Neuron (in vitro differentiated cells): ENCODE data around the gene SLC25A2.
"Not testable (repeated sequence)": the region's sequence is repeated elsewhere in the genome, so short reads cannot be mapped to it uniquely, and the experiment has no call there.

ENCODE experiments used
- H2AFZ ChIP-seq: one replicate; pipeline ENCODE4 v1.6.1; 2013; ENCODE audit warnings: low read depth, mild to moderate bottlenecking, inconsistent platforms, low read length, moderate library complexity
- H3K27me3 ChIP-seq: one replicate; pipeline ENCODE4 v1.6.1; 2013; ENCODE audit warnings: low read length; ENCODE audit not compliant: insufficient read depth
- H3K36me3 ChIP-seq: one replicate; pipeline ENCODE4 v1.6.1; 2013; ENCODE audit warnings: low read length; ENCODE audit not compliant: insufficient read depth
- H3K4me1 ChIP-seq: one replicate; pipeline ENCODE4 v1.6.1; 2013; ENCODE audit warnings: low read length; ENCODE audit not compliant: insufficient read depth
- H3K4me3 ChIP-seq: 2 replicates; pipeline ENCODE4 v1.5.1; 2013; ENCODE audit warnings: mild to moderate bottlenecking, low read length, moderate library complexity
- H3K9me3 ChIP-seq: one replicate; pipeline ENCODE4 v1.6.1; 2013; ENCODE audit warnings: low read length

Gene SLC25A2

DNA sequence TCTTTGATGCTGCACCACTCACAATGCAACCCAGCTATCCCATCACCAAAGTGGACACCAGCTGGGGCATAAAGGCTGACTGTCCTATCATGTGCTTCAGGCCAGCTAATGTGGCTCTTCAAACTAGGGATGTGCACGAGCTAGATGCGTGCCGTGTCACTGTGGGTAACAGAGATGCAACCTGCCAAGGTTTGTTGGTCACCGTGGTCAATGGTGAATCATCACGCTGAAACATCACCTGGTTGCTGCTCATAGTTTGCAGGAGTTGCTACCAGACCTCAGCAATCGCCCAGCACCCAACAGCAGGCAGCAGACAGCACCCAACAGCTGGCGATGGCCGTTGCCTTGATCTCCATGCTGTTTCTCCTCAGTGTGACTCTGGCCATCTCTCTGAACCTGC is 24.4 kb upstream of the SLC25A2 start:
- Histone ChIP-seq H2AFZ (no peak overlapping the region), H3K4me3 (no peak overlapping the region), H3K4me1 (no peaks in the 10 kb centered on the region), H3K9me3 (peaks cover 20% of the 10 kb centered on the region), H3K27me3 (no peaks in the 10 kb centered on the region), H3K36me3 (no peaks in the 10 kb centered on the region)

DNA sequence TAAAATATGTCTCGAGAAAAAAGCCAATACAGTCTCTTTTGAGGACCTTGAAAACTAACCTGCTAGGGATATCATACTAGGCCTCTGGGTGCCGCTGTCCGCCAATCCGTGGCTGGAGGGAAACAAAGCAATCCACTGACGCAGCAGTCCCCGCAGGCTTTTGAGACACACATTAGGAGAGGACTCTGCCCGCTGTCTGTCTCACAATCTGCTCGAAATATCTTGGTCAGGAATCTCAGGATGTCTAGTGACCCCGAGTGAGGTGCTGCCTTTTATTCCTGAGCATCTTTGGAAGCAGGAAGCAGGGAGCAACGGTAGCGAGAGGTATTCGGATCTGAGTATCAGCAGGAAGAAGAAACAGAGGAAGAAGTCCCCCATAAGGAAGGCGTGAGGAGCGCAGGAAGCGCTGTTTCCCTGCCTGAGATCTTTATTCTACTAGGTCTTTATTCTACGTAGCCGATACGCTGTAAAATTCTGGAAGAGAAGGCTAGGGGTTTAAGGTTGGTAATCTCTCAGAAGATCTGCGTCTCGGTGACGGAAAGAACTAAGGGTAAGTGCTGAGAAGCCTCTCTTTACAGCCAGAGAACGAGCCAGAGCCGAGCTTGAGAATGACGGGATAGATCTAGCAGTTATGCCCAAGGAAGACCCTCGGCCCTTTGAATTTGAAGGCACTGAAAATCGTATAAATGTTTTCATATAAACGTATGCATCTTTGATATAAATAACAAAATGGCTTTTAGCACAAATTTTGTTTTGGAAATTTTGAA is 22.4 kb upstream of the SLC25A2 start:
- H3K4me3 ChIP-seq: no peak overlapping the region
- no peaks in the 10 kb centered on the region for H3K27me3 ChIP-seq
- no peaks in the 10 kb centered on the region for H3K36me3 ChIP-seq
- no peak overlapping the region for H2AFZ ChIP-seq
- no peaks in the 10 kb centered on the region for H3K4me1 ChIP-seq
- H3K9me3 ChIP-seq: peaks cover 14% of the 10 kb centered on the region

DNA sequence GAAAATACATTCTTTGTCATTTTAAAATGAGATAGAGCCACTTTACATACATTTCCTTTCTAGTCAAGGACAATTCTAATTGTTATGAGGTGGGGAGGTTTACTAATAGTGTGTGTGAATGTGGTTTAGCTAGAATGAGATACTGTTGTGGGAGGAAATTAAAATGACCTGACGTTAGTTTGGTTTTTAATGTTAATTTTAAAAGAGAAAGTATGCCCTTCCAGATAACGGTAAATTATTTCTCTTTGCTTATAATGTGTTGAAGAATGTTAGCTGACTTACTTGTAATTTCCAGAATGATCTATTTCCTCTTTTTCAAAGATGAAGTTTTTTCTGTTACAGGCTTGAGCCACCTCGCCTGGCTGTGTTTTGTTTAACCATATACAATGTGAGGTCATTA is 18.4 kb upstream of the SLC25A2 start:
- Histone ChIP-seq H3K27me3 (no peaks in the 10 kb centered on the region), H3K4me3 (no peak overlapping the region), H3K4me1 (peaks cover 3% of the 10 kb centered on the region), H3K9me3 (peaks cover 28% of the 10 kb centered on the region), H3K36me3 (peaks cover 22% of the 10 kb centered on the region), H2AFZ (no peak overlapping the region)

DNA sequence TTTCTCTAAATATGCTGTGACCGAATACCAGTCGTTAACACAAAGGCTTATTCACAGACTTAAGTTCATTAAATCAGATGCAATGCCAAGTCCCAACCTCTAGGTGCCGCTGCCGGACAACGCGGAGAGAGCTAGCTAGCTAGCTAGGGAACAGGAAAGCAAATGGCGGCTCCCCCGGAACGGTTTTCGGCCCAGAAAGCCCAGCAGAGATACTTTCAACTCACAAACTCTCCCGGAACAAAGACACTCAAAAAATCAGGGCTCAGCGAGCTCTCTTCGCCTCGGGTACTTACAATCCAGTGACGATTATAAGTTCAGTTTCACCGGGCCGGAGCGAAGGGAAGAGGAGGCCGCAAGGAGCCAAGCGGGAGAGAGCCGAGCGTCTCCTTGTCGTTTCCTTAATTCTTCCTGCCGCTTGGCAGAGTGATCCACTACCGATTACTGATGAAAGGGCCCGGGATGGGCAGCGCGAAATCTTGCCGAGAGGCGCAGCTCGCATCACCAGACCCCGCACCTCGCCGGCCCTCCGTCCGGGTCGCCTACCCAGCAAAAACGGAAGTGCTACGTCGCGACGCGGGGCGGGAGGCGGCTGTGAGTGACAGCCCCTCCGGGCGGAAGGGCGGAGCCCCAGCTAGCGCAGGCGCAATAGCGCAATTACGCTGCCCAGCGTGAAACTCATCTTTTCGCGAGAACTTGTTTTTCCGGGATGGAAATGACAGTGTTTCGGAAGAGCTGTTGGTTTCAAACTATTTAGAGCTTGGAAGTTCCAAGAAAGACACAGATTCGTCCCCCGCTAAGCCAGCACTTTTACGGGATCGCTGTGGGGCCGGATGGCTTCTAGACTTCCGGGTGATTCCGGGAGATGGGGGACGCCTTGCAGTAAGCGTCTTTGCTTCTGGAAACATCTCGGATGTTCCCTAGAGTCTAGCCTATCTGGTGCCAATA is 16.6 kb upstream of the SLC25A2 start, which contains the start of gene TAF7:
Gene TAF7, minus strand, starts transcription at position 560 of the 945 bp plus-strand sequence. CDS start 740 bp downstream, outside the sequence.
- H3K4me1 ChIP-seq: peaks cover 3% of the 10 kb centered on the region
- H3K9me3 ChIP-seq: peaks cover 33% of the 10 kb centered on the region
- H3K4me3 ChIP-seq: peak within 1 kb of the TSS; percentile 88
- H2AFZ ChIP-seq: peak within 1 kb of the TSS; percentile 75
- no peaks in the 10 kb centered on the region for H3K27me3 ChIP-seq
- H3K36me3 ChIP-seq: peaks cover 32% of the 10 kb centered on the region

DNA sequence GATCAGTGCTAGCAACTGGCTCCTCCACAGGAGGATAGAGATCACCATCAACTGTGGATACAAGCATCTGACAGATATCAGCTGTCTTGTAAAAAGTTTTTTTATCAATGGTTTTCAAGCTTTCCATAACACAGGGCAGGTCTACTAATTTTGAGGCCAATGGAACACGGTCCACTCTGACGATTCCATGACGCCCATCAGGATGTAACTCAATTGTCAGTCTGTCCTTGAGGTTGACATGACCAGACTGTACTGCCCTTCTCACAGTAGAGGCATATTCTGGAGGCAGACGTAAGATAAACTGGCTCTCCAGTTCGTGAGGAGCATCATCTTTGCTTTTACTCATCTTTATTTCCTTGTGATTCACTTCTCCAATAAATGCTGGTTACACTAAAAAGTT is 15.8 kb upstream of the SLC25A2 start:
- Histone ChIP-seq H3K27me3 (no peaks in the 10 kb centered on the region), H3K36me3 (peaks cover 40% of the 10 kb centered on the region), H3K4me3 (peak overlapping the region; percentile 88), H2AFZ (no peak overlapping the region), H3K9me3 (peaks cover 40% of the 10 kb centered on the region), H3K4me1 (peaks cover 3% of the 10 kb centered on the region)

DNA sequence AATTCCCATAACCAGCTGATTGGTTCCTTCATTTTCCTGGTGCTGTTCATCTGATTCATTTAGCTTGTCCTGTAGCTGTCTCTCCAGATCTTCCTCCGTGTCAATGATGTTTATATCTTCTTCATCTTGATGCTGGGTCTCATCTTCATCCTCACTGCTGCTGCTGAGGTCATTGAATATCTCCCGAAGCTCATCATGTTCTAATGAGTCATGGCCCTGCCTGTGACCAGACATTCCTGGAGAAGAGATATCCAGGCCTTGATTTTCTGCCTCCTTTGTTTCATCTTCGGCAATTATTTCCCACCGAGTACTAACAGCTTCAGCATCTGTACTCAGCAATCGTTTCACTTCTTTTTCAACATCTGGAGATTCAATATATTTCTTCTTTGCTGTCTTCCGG is 15.4 kb upstream of the SLC25A2 start:
- Histone ChIP-seq H3K27me3 (no peaks in the 10 kb centered on the region), H3K4me3 (peak overlapping the region; percentile 88), H3K9me3 (peaks cover 41% of the 10 kb centered on the region), H2AFZ (no peak overlapping the region), H3K36me3 (peaks cover 41% of the 10 kb centered on the region), H3K4me1 (peaks cover 3% of the 10 kb centered on the region)

DNA sequence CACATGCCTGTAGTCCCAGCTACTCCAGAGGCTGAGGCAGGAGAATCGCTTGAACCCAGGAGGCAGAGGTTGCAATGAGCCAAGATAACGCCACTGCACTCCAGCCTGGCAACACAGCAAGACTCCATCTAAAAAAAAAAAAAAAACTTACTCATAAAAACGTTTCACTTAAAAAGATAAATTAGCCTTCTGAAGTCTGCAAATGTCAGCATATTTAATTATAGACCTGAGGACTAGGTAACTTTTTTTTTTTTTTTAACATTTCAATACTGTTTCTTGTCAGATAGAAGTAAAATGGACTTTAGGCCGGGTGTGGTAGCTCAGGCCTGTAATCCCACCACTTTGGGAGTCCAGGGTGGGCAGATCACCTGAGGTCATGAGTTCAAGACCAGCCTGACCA is 13.1 kb upstream of the SLC25A2 start:
- H3K27me3 ChIP-seq, H3K4me3 ChIP-seq, H2AFZ ChIP-seq, H3K4me1 ChIP-seq: not testable (repeated sequence)
- peaks cover 47% of the 10 kb centered on the region for H3K36me3 ChIP-seq
- H3K9me3 ChIP-seq: peaks cover 45% of the 10 kb centered on the region

DNA sequence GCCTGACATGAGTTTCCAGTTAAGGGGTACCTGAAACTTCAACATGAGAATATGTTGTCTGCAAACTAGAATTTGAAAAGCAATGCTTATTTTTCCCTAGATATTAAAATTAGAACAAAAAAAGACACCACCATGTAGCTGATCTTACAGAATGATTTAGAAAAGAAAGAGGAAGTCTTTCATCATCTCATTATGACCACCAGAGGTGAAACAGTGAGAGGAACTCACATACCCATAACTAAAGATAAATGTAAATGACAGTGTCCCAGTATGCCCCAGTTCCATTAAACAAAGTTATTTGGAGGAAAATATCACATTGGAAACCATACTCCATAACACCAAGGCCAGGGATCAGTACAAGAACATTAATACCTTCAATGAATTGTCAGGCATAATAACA is 9.9 kb upstream of the SLC25A2 start:
- Histone ChIP-seq H3K4me1 (peaks cover 3% of the 10 kb centered on the region), H3K9me3 (peaks cover 40% of the 10 kb centered on the region), H3K27me3 (no peaks in the 10 kb centered on the region), H3K36me3 (peaks cover 37% of the 10 kb centered on the region), H3K4me3 (no peak overlapping the region), H2AFZ (no peak overlapping the region)

DNA sequence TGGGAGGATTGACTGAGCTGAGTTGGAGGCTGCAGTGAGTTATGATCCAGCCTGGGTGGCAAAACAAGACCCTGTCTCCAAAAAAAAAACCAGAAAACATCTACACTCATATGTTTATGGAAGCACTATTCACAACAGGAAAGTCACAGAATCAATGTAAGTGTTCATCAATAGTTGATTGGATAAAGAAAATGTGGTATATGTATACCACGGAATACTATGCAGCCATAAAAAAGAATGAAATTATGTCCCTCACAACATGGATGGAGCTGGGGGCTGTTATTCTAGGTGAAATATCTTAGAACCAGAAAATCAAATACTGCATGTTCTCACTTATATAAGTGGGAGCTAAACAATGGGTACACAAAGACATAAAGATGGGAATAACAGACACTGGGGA is 2.8 kb upstream of the SLC25A2 start:
- H2AFZ ChIP-seq: no peak overlapping the region
- peaks cover 32% of the 10 kb centered on the region for H3K9me3 ChIP-seq
- H3K27me3 ChIP-seq: no peaks in the 10 kb centered on the region
- H3K4me1 ChIP-seq: peaks cover 5% of the 10 kb centered on the region
- H3K36me3 ChIP-seq: no peaks in the 10 kb centered on the region
- H3K4me3 ChIP-seq: no peak overlapping the region

DNA sequence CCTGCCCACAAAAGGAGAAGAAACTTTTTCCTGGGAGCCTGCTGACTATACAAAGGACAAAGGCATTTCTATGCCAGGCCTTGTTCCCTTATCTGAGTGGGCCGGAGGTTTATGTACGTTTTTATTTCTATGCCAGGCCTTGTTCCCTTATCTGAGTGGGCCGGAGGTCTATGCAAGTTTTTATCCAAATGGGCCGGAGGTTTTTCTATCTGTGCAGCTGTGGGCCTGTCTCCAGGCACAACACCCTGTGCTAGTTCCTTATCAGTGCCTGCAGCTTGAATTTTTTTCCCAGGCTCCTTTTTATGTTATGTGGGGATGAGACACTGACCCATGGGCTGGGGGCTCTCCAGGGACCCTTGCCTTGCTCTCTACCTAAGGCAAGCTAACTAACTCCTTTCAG is 5.5 kb downstream of the SLC25A2 start:
- H3K9me3 ChIP-seq: peaks cover 14% of the 10 kb centered on the region
- H3K36me3 ChIP-seq: no peaks in the 10 kb centered on the region
- no peaks in the 10 kb centered on the region for H3K4me1 ChIP-seq
- no peak overlapping the region for H2AFZ ChIP-seq
- no peaks in the 10 kb centered on the region for H3K27me3 ChIP-seq
- no peak overlapping the region for H3K4me3 ChIP-seq

DNA sequence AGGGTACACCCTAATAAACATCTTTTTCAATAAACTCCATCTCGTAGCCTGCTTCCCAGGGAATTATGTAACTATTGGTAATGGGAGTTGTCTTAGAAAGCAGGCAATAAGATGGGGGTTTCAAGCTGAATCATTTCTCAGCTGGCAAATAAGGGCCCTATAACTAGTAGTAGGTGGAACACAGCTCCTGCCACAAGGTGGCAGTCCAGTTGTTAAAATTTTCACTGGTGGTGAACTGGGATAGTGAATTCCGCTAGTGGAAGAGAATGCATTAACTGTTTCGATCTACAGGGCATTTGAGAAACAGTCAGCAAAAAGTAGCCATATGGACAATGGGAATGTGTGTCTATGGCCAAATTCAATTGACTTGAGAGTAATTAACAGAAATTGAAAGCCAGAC is 30.9 kb downstream of the SLC25A2 start:
- no peaks in the 10 kb centered on the region for H3K36me3 ChIP-seq
- no peak overlapping the region for H2AFZ ChIP-seq
- peaks cover 19% of the 10 kb centered on the region for H3K9me3 ChIP-seq
- H3K4me3 ChIP-seq: no peak overlapping the region
- H3K4me1 ChIP-seq: no peaks in the 10 kb centered on the region
- H3K27me3 ChIP-seq: no peaks in the 10 kb centered on the region

DNA sequence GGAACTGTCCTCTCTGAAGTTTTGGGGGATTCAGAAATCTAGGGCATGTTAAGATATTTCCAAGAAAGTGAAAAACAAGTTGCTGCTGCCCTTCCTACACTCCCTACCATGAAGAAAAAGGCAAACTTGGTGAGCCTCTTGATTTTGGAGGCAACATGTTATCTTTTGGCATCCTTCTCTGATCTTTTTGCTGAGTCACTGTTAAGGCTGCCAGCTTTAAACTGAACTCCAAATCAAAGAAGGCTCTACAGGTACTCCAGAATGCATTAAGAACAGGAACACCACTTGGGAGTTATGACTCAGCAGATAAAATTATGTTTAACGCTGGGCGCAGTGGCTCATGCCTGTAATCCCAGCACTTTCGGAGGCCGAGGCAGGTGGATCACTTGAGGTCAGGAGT is 34.7 kb downstream of the SLC25A2 start:
- Histone ChIP-seq H2AFZ (no peak overlapping the region), H3K9me3 (peaks cover 33% of the 10 kb centered on the region), H3K27me3 (no peaks in the 10 kb centered on the region), H3K4me1 (no peaks in the 10 kb centered on the region), H3K4me3 (no peak overlapping the region), H3K36me3 (no peaks in the 10 kb centered on the region)

DNA sequence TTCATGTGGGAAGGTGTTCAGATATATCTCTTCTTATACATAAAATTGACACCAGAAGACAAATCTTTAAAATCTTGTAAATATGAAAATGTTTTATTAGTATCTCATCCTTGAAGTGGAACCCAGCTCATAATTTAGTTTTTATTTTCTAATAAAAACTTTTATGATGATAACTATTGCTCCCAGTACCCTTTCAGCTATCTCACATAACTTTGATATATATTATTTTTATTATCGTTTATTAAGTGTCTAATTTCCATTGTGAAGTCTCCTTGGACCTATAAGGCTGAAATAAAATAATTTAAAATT is 42.7 kb downstream of the SLC25A2 start:
- H3K36me3 ChIP-seq: no peaks in the 10 kb centered on the region
- peaks cover 37% of the 10 kb centered on the region for H3K9me3 ChIP-seq
- no peaks in the 10 kb centered on the region for H3K4me1 ChIP-seq
- H3K4me3 ChIP-seq: no peak overlapping the region
- no peak overlapping the region for H2AFZ ChIP-seq
- H3K27me3 ChIP-seq: no peaks in the 10 kb centered on the region
